Vagina (tissue), 2 donors: ENCODE measurements around the gene ADISSP. TPM values are rescaled to one million over a fixed set of nuclear protein-coding genes. Genes with fewer than 3 reads are reported as not detected.

Experiments
- DNase-seq, 2 donors: peaks; one replicate each; pipeline ENCODE4 v3.0.0-alpha.2; 2017; ENCODE audit errors: extremely low spot score in 2 of 2
- H3K27ac ChIP-seq: fragments of 200-600 bp; sonication (generic); one replicate; pipeline ENCODE4 v1.5.1; 2019
- H3K27me3 ChIP-seq: fragments of 200-600 bp; sonication (generic); one replicate; pipeline ENCODE4 v1.5.1; 2019
- H3K36me3 ChIP-seq, 2 donors: fragments of 200-600 bp; sonication (generic); one replicate each; pipeline ENCODE4 v1.5.1; 2017 to 2019
- H3K4me1 ChIP-seq: fragments of 200-600 bp; sonication (generic); one replicate; pipeline ENCODE4 v1.5.1; 2019
- H3K4me3 ChIP-seq, 2 donors: fragments of 200-600 bp; sonication (generic); 1 replicate in 1 of 2; 2 replicates in 1 of 2; pipeline ENCODE4 v1.5.1; 2016 to 2019
- H3K9me3 ChIP-seq: fragments of 200-600 bp; sonication (generic); one replicate; pipeline ENCODE4 v1.5.1; 2019
- POLR2A ChIP-seq, 2 donors: fragments of 450-650 bp; IDR thresholded peaks; one replicate each; pipeline ENCODE4 v1.6.1; 2017; ENCODE audit warnings: antibody characterized with exemption in 2 of 2, mild to moderate bottlenecking in 2 of 2, moderate library complexity in 2 of 2
- POLR2AphosphoS5 ChIP-seq, 2 donors: sonication (generic); formaldehyde crosslinking; IDR thresholded peaks; one replicate each; pipeline ENCODE4 v1.9.0; 2017; ENCODE audit warnings: antibody characterized with exemption in 2 of 2, mild to moderate bottlenecking in 2 of 2, low read depth in 1 of 2; ENCODE audit not compliant: insufficient read depth in 1 of 2
- intact Hi-C: fragments of 100-400 bp; cut with DNase I; formaldehyde crosslinking; loops from one replicate; pipeline ENCODE4 v1.15.1; 2023
- total RNA-seq: library from RNA; depleted of rRNA; stranded (reverse); fragments of >200 nt; gene quantifications from one replicate; pipeline ENCODE4 v1.2.3, GENCODE V29; 2016
- TF ChIP-seq, protein P1 (sequence below), 3 experiments: fragments of 450-650 bp in 2 of 3; fragments of 200-600 bp in 1 of 3; sonication (generic) in 1 of 3; IDR thresholded peaks; one replicate each; pipeline ENCODE4 v1.5.1; 2017 to 2019; ENCODE audit warnings: antibody characterized with exemption in 3 of 3, mild to moderate bottlenecking in 2 of 3, moderate library complexity in 2 of 3

The ADISSP gene
- total RNA-seq, 1 donor from 2014 or later, result 16.0 TPM

DNA sequence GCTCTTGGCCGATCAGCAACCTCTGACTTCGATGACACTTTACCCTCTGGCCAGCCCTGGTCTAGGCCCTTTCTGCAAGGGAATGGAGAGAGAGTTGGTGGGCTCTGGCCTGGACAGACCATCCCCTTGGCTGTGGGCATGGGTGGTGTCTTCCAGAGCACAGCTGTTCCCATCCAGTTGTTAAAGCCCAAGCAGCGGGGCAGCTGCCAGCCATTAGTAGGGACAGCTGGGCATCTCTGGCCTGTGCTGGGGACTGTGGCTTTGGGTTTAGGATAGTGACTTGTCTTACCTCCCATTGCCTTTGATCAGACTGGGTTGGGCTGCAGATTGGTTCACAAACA, 31.3 kb upstream of the ADISSP start:
- intact Hi-C loops, result no loop called here
- H3K4me3 ChIP-seq, result no peak overlapping the region

DNA sequence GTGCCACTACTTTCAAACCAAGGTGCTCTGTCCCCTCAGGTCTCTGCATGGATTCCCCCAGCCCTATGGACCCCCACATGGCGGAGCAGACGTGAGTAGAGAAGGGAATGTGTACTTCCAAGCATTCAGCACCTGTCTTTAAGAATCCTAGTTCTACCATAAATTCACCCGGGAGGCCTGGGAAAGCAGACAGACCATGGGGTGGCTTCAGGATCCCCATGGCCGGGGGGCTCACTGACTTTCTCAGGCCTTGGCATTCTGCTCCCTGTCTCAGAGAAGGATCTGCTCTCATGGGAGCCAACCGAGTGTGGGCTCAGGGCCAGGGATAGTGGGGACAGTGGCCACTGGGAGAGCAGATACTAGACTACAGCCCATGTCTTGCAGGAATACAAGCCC, 30.8 kb upstream of the ADISSP start:
- H3K4me3 ChIP-seq, result no peak overlapping the region
- H3K27me3 ChIP-seq, result no peaks in the 10 kb centered on the region
- intact Hi-C loops, result no loop called here
- H3K27ac ChIP-seq, result no peak overlapping the region
- DNase-seq, result no peak
- TF ChIP-seq POLR2A (IDR thresholded peaks at IDR 0.05) (no peak), POLR2AphosphoS5 (IDR thresholded peaks at IDR 0.05; ENCODE audit: insufficient read depth in 1 of 2, low read depth in 1 of 2) (no peak)
- TF ChIP-seq, protein P1, sequence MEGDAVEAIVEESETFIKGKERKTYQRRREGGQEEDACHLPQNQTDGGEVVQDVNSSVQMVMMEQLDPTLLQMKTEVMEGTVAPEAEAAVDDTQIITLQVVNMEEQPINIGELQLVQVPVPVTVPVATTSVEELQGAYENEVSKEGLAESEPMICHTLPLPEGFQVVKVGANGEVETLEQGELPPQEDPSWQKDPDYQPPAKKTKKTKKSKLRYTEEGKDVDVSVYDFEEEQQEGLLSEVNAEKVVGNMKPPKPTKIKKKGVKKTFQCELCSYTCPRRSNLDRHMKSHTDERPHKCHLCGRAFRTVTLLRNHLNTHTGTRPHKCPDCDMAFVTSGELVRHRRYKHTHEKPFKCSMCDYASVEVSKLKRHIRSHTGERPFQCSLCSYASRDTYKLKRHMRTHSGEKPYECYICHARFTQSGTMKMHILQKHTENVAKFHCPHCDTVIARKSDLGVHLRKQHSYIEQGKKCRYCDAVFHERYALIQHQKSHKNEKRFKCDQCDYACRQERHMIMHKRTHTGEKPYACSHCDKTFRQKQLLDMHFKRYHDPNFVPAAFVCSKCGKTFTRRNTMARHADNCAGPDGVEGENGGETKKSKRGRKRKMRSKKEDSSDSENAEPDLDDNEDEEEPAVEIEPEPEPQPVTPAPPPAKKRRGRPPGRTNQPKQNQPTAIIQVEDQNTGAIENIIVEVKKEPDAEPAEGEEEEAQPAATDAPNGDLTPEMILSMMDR (IDR thresholded peaks at IDR 0.05), result no peak
- peaks cover 47% of the 10 kb centered on the region for H3K4me1 ChIP-seq
- H3K9me3 ChIP-seq, result no peaks in the 10 kb centered on the region
- H3K36me3 ChIP-seq, result peaks cover 0 to 32% of the 10 kb centered on the region in 2 donors

More for the DNA sequence above, 31.3 kb upstream of the ADISSP start:
- Histone ChIP-seq H3K27ac (peak overlapping the region; percentile 35), H3K9me3 (no peaks in the 10 kb centered on the region), H3K36me3 (peaks cover 0 to 37% of the 10 kb centered on the region in 2 donors), H3K27me3 (no peaks in the 10 kb centered on the region), H3K4me1 (peaks cover 47% of the 10 kb centered on the region)
- DNase-seq, result no peak
- TF ChIP-seq, protein P1 (IDR thresholded peaks at IDR 0.05), result no peak
- TF ChIP-seq POLR2A (IDR thresholded peaks at IDR 0.05), result no peak
- no peak for TF ChIP-seq POLR2AphosphoS5 (IDR thresholded peaks at IDR 0.05; ENCODE audit: insufficient read depth in 1 of 2, low read depth in 1 of 2)

DNA sequence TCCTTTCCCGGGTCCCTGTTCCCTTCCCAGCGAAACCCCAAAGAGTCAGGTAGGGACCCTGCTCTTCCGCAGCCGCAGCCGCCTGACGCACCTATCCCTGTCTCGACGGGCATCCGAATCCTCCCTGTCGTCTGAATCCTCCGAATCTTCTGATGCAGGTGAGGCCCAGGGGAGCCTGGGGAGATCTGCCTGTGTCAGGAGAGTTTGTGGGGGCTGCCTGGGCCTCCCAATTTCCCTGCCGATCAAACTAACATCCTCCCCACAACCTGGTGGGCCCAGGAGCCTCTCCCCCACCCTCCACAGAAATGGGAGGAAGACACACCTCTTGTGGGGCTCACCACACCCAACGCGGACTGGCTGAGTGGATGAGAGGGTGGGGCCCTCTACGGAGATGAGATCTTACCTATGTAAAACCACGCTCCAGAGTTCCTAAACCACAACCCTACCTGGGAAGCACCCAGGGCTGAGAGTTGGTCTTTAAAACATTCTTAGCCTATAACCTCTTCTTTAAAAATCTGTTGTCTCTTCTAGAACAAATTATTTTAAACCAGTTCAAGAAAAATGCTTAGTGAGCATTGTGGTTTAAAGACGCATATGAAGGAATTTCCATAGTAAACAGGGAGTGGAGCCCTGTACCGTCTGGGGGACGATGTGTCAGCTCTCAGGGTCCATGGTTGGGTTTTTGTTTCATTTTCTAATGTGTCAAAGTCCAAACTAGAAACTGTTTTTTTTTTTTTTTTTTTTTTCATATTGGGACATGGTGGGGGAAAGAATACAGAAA, 30.2 kb upstream of the ADISSP start:
- TF ChIP-seq, protein P1 (IDR thresholded peaks at IDR 0.05), result no peak
- TF ChIP-seq POLR2A (IDR thresholded peaks at IDR 0.05), result no peak
- TF ChIP-seq POLR2AphosphoS5 (IDR thresholded peaks at IDR 0.05; ENCODE audit: insufficient read depth in 1 of 2, low read depth in 1 of 2), result no peak
- Histone ChIP-seq H3K9me3 (no peaks in the 10 kb centered on the region), H3K36me3 (peaks cover 0 to 26% of the 10 kb centered on the region in 2 donors), H3K27me3 (no peaks in the 10 kb centered on the region), H3K4me3 (peak overlapping the region in 1 of 2 donors; percentile 61), H3K27ac (peak overlapping the region; percentile 95), H3K4me1 (peaks cover 47% of the 10 kb centered on the region)
- intact Hi-C loops, result no loop called here
- DNase-seq, result peak in 1 of 2 donors; percentile 93

DNA sequence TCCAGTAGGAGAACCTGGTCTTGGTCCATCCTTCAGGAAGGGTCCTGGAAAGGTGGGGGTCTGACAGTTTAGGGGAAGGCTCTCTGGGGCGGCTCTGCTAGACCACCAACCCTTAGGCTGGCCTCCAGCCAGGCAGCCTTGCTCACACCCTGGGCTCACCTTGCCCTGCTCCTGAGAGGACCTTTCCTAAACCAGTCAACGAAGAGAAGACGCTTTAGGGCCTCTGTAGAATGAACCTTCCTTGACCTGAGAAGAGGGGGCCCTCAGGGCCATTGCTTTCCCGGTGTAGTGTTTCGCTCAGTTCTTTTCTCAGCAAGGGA, 29.6 kb upstream of the ADISSP start:
- intact Hi-C loops, result no loop called here
- Histone ChIP-seq H3K27me3 (no peaks in the 10 kb centered on the region), H3K9me3 (no peaks in the 10 kb centered on the region), H3K4me3 (peak overlapping the region in 1 of 2 donors; percentile 61), H3K27ac (peak overlapping the region; percentile 95), H3K36me3 (peaks cover 0 to 21% of the 10 kb centered on the region in 2 donors), H3K4me1 (peaks cover 47% of the 10 kb centered on the region)
- no peak for DNase-seq
- TF ChIP-seq POLR2A (IDR thresholded peaks at IDR 0.05) (no peak), POLR2AphosphoS5 (IDR thresholded peaks at IDR 0.05; ENCODE audit: insufficient read depth in 1 of 2, low read depth in 1 of 2) (no peak)
- TF ChIP-seq, protein P1 (IDR thresholded peaks at IDR 0.05), result no peak
